Small intestine (tissue), 7 donors: ENCODE measurements around the gene CCIN. TPM values are rescaled to one million over a fixed set of nuclear protein-coding genes. Genes with fewer than 3 reads are reported as not detected.
A peak's percentile ranks its signal among the peaks of the same experiment; 100 is the strongest.

ENCODE experiments used
- DNase-seq, 2 donors: peaks; one replicate each; pipeline versions ENCODE4 v3.0.0 to v3.0.0-alpha.2; 2013
- FAIRE-seq: peaks from 2 replicates; lab custom pipeline; 2012; peaks lifted over from hg19 to GRCh38; lab: Jason Lieb, UNC
- H3K27ac ChIP-seq, 3 donors: one replicate each; pipeline ENCODE4 v1.5.1; 2013; ENCODE audit warnings: low read length in 2 of 3, mild to moderate bottlenecking in 2 of 3, control low read depth in 1 of 3, inconsistent platforms in 1 of 3, low read depth in 1 of 3, moderate library complexity in 1 of 3
- H3K27me3 ChIP-seq, 3 donors: one replicate each; pipeline ENCODE4 v1.6.1; 2013; ENCODE audit warnings: low read length in 3 of 3, inconsistent platforms in 1 of 3; ENCODE audit not compliant: control insufficient read depth in 3 of 3, insufficient read depth in 3 of 3
- H3K36me3 ChIP-seq, 3 donors: one replicate each; pipeline ENCODE4 v1.6.1; 2013; ENCODE audit warnings: low read length in 3 of 3, inconsistent platforms in 1 of 3, low read depth in 1 of 3, mild to moderate bottlenecking in 1 of 3, moderate library complexity in 1 of 3; ENCODE audit not compliant: control insufficient read depth in 3 of 3, insufficient read depth in 2 of 3
- H3K4me1 ChIP-seq, 3 donors: one replicate each; pipeline ENCODE4 v1.6.1; 2013; ENCODE audit warnings: low read length in 2 of 3, inconsistent platforms in 1 of 3, low read depth in 1 of 3, mild to moderate bottlenecking in 1 of 3, moderate library complexity in 1 of 3; ENCODE audit not compliant: control insufficient read depth in 3 of 3, insufficient read depth in 2 of 3
- H3K4me3 ChIP-seq, 3 donors: one replicate each; pipeline ENCODE4 v1.5.1; 2013; ENCODE audit warnings: low read length in 3 of 3, control low read depth in 1 of 3, inconsistent platforms in 1 of 3, low read depth in 1 of 3, mild to moderate bottlenecking in 1 of 3, moderate library complexity in 1 of 3
- H3K9me3 ChIP-seq, 2 donors: one replicate each; pipeline ENCODE4 v1.6.1; 2013; ENCODE audit warnings: low read depth in 1 of 2, low read length in 1 of 2; ENCODE audit not compliant: control insufficient read depth in 2 of 2, insufficient read depth in 1 of 2
- WGBS, 3 donors: extraction: QIAGEN DNeasy Blood & Tissue Kit; methylation state at CpG; one replicate each; pipeline ENCODE4 v1.1.7; 2013; 5-methylcytosine and 5-hydroxymethylcytosine counted together
- polyA plus RNA-seq, 4 donors: library from polyadenylated mRNA; stranded (reverse) in 3 of 4; unstranded in 1 of 4; fragments of 200-250 nt in 3 of 4; fragments of 120-200 nt in 1 of 4; gene quantifications; one replicate each; pipeline versions ENCODE4 v1.2.1 to v1.2.3, GENCODE V29; 2013
- donor health status: healthy with polysubstance abuse.
- donor health status: control.
- donor health status: control.
- donor health status: Bipolar disorder and iron deficiency.
- donor health status: healthy.

The CCIN gene
- polyA plus RNA-seq, 4 donors = 0.04 TPM; not detected in 3

- no peak overlapping the region for H3K27ac ChIP-seq
- no peak overlapping the region for H3K4me3 ChIP-seq
- no peak for FAIRE-seq
- WGBS, 3 donors = 86 to 90% (median 86%) methylated on average over 7 of the region's 7 CpGs
- peaks cover 0 to 10% of the 10 kb centered on the region in 2 donors for H3K9me3 ChIP-seq
- peak in 1 of 2 donors; percentile 9 for DNase-seq
- peaks cover 17 to 61% (median 29%) of the 10 kb centered on the region in 3 donors for H3K36me3 ChIP-seq
- H3K4me1 ChIP-seq = no peaks in the 10 kb centered on the region
- H3K27me3 ChIP-seq = no peaks in the 10 kb centered on the region
Measured at GRCh38 chr9:36218411-36218901, 49.3 kb downstream of the CCIN start.

Other genes starting within 250 kb of the CCIN start
- under 1 TPM in 1 of 4 donors, not detected in 3; 0.06 TPM for gene OR2S2, start 211.2 kb upstream of the CCIN start, polyA plus RNA-seq
- gene RECK, start 132.5 kb upstream of the CCIN start, polyA plus RNA-seq = 1 to 10 TPM in 2 of 4 donors, under 1 TPM in 1, not detected in 1; 0.81 to 5.0 (median 4.7) TPM
- 10 to 100 TPM in 3 of 4 donors, 1 to 10 TPM in 1; 3.4 to 22.3 (median 14.8) TPM for gene GLIPR2, start 32.7 kb upstream of the CCIN start, polyA plus RNA-seq
- gene CLTA, start 21.5 kb downstream of the CCIN start, polyA plus RNA-seq = 100 to 1,000 TPM; 176 to 279 (median 273) TPM
- gene GNE, start 89.1 kb downstream of the CCIN start, polyA plus RNA-seq = 10 to 100 TPM in 1 of 4 donors, 1 to 10 TPM in 3; 3.6 to 13.1 (median 4.9) TPM
- 10 to 100 TPM in 1 of 4 donors, 1 to 10 TPM in 3; 6.0 to 22.6 (median 8.1) TPM for gene RNF38, start 230.9 kb downstream of the CCIN start, polyA plus RNA-seq